ENCODE results near the gene DCUN1D2. TPM values are rescaled to one million over a fixed set of nuclear protein-coding genes. Genes with fewer than 3 reads are reported as not detected.

DCUN1D2 gene
- total RNA-seq, 1 experiment from 2014 or later, result 38.6 TPM

- POLR2A ChIA-PET (ENCODE audit: low non-redundant PET), result no interaction called here
- no TSS peak for BruUV-seq (replicated peaks)
- CTCF ChIA-PET, result interaction anchor here (1.0 kb wide), 1 partner anchor 102 kb away, joined by 3 read pairs; no protein-coding TSS in a partner anchor
Measured at GRCh38 chr13:113460599-113460998, 29.9 kb downstream of the DCUN1D2 start.

GRCh38 chr13:113460064-113460555 lies 30.4 kb downstream of the DCUN1D2 start:
- H3K9me3 ChIP-seq (ENCODE audit: low read depth, low read length, poor library complexity, severe bottlenecking), result no peaks in the 10 kb centered on the region
- POLR2A ChIA-PET (ENCODE audit: low non-redundant PET), result no interaction called here
- H3K36me3 ChIP-seq (ENCODE audit: insufficient read depth, low read length, poor library complexity, severe bottlenecking), result peaks cover 30% of the 10 kb centered on the region
- H3K27ac ChIP-seq (ENCODE audit: low read depth, low read length, poor library complexity, severe bottlenecking), result no peak overlapping the region
- H3K27me3 ChIP-seq (replicated peaks; ENCODE audit: insufficient read depth, low read depth, low read length, poor library complexity), result no peaks in the 10 kb centered on the region
- TF ChIP-seq, protein P1, sequence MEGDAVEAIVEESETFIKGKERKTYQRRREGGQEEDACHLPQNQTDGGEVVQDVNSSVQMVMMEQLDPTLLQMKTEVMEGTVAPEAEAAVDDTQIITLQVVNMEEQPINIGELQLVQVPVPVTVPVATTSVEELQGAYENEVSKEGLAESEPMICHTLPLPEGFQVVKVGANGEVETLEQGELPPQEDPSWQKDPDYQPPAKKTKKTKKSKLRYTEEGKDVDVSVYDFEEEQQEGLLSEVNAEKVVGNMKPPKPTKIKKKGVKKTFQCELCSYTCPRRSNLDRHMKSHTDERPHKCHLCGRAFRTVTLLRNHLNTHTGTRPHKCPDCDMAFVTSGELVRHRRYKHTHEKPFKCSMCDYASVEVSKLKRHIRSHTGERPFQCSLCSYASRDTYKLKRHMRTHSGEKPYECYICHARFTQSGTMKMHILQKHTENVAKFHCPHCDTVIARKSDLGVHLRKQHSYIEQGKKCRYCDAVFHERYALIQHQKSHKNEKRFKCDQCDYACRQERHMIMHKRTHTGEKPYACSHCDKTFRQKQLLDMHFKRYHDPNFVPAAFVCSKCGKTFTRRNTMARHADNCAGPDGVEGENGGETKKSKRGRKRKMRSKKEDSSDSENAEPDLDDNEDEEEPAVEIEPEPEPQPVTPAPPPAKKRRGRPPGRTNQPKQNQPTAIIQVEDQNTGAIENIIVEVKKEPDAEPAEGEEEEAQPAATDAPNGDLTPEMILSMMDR (conservative IDR thresholded peaks at IDR 0.05; ENCODE audit: low read depth, low read length), result no peak
- no peak for TF ChIP-seq EZH2 (IDR thresholded peaks at IDR 0.05; ENCODE audit: borderline replicate concordance, low read depth, low read length, poor library complexity, severe bottlenecking)
- CTCF ChIA-PET, result interaction anchor here (1.0 kb wide), 1 partner anchor 102 kb away, joined by 3 read pairs; no protein-coding TSS in a partner anchor
- intact Hi-C loops (cut with micrococcal nuclease; ENCODE audit: unreplicated experiment), result no loop called here
- H3K4me1 ChIP-seq (ENCODE audit: insufficient read depth, low read length, poor library complexity, severe bottlenecking), result peaks cover 26% of the 10 kb centered on the region
- no peak overlapping the region for H3K4me3 ChIP-seq (ENCODE audit: low read depth, low read length, poor library complexity, severe bottlenecking)
- no peak for DNase-seq (ENCODE audit: low spot score)
- no TSS peak for BruUV-seq (replicated peaks)

More at GRCh38 chr13:113460599-113460998, 29.9 kb downstream of the DCUN1D2 start:
- intact Hi-C loops (cut with micrococcal nuclease; ENCODE audit: unreplicated experiment), result no loop called here
- Histone ChIP-seq H3K9me3 (ENCODE audit: low read depth, low read length, poor library complexity, severe bottlenecking) (no peaks in the 10 kb centered on the region), H3K27me3 (replicated peaks; ENCODE audit: insufficient read depth, low read depth, low read length, poor library complexity) (no peaks in the 10 kb centered on the region), H3K27ac (ENCODE audit: low read depth, low read length, poor library complexity, severe bottlenecking) (no peak overlapping the region), H3K36me3 (ENCODE audit: insufficient read depth, low read length, poor library complexity, severe bottlenecking) (peaks cover 30% of the 10 kb centered on the region), H3K4me3 (ENCODE audit: low read depth, low read length, poor library complexity, severe bottlenecking) (no peak overlapping the region), H3K4me1 (ENCODE audit: insufficient read depth, low read length, poor library complexity, severe bottlenecking) (peaks cover 26% of the 10 kb centered on the region)
- TF ChIP-seq, protein P1 (conservative IDR thresholded peaks at IDR 0.05; ENCODE audit: low read depth, low read length), result no peak
- TF ChIP-seq EZH2 (IDR thresholded peaks at IDR 0.05; ENCODE audit: borderline replicate concordance, low read depth, low read length, poor library complexity, severe bottlenecking), result no peak
- no peak for DNase-seq (ENCODE audit: low spot score)

GRCh38 chr13:113458253-113459065 lies 32.1 kb downstream of the DCUN1D2 start:
- no TSS peak for BruUV-seq (replicated peaks)
- TF ChIP-seq, protein P1 (conservative IDR thresholded peaks at IDR 0.05; ENCODE audit: low read depth, low read length), result peak; percentile 44
- TF ChIP-seq EZH2 (IDR thresholded peaks at IDR 0.05; ENCODE audit: borderline replicate concordance, low read depth, low read length, poor library complexity, severe bottlenecking), result no peak
- intact Hi-C loops (cut with micrococcal nuclease; ENCODE audit: unreplicated experiment), result loop anchor here (1.0 kb wide), 1 partner anchor 104 kb away; no protein-coding TSS in a partner anchor
- POLR2A ChIA-PET (ENCODE audit: low non-redundant PET), result no interaction called here
- Histone ChIP-seq H3K4me3 (ENCODE audit: low read depth, low read length, poor library complexity, severe bottlenecking) (peak overlapping the region; percentile 3), H3K9me3 (ENCODE audit: low read depth, low read length, poor library complexity, severe bottlenecking) (no peaks in the 10 kb centered on the region), H3K27ac (ENCODE audit: low read depth, low read length, poor library complexity, severe bottlenecking) (peak overlapping the region; percentile 80), H3K36me3 (ENCODE audit: insufficient read depth, low read length, poor library complexity, severe bottlenecking) (peaks cover 30% of the 10 kb centered on the region), H3K4me1 (ENCODE audit: insufficient read depth, low read length, poor library complexity, severe bottlenecking) (peaks cover 35% of the 10 kb centered on the region), H3K27me3 (replicated peaks; ENCODE audit: insufficient read depth, low read depth, low read length, poor library complexity) (no peaks in the 10 kb centered on the region)
- DNase-seq (ENCODE audit: low spot score), result peak; percentile 93
- CTCF ChIA-PET, result interaction anchor here (0.6 to 2.4 kb wide), 4 partner anchors 30 to 103 kb away, joined by 3 to 20 read pairs (median 4); no protein-coding TSS in a partner anchor
